Natural killer cell (primary cell): Measurements from ENCODE around the gene SPEF1. TPM values are rescaled to one million over a fixed set of nuclear protein-coding genes. Genes with fewer than 3 reads are reported as not detected.

Source experiments
- ATAC-seq, 3 donors: fragments of 150-1000 bp in 2 of 3; fragments of 200-7000 bp in 1 of 3; cut with Tn5 transposase; 1 replicate in 1 of 3; 2 replicates in 2 of 3; pipeline ENCODE4 v1.10.0; 2021; ENCODE audit warnings: mild to moderate bottlenecking in 2 of 3, moderate library complexity in 2 of 3
- DNase-seq, 2 donors: peaks; one replicate each; pipeline versions ENCODE4 v3.0.0 to v3.0.0-alpha.2; 2013 to 2021; ENCODE audit warnings: mixed read lengths in 1 of 2
- H3K27ac ChIP-seq: one replicate; pipeline ENCODE4 v1.5.1; 2013; ENCODE audit warnings: mild to moderate bottlenecking, low read length
- H3K27me3 ChIP-seq: one replicate; pipeline ENCODE4 v1.6.1; 2013; ENCODE audit warnings: low read length; ENCODE audit not compliant: control insufficient read depth, insufficient read depth
- H3K36me3 ChIP-seq: one replicate; pipeline ENCODE4 v1.6.1; 2013; ENCODE audit warnings: low read length; ENCODE audit not compliant: control insufficient read depth, insufficient read depth
- H3K4me1 ChIP-seq: one replicate; pipeline ENCODE4 v1.6.1; 2013; ENCODE audit warnings: low read length; ENCODE audit not compliant: control insufficient read depth, insufficient read depth
- H3K4me3 ChIP-seq: one replicate; pipeline ENCODE4 v1.5.1; 2013; ENCODE audit warnings: low read length
- H3K9me3 ChIP-seq: one replicate; pipeline ENCODE4 v1.6.1; 2013; ENCODE audit warnings: low read length; ENCODE audit not compliant: control insufficient read depth, insufficient read depth
- H3K27ac Mint-ChIP-seq, 2 donors: one replicate each; pipeline ENCODE4 v1.8.0; 2022; ENCODE audit warnings: mild to moderate bottlenecking in 2 of 2, mixed read lengths in 2 of 2, moderate library complexity in 1 of 2
- H3K27me3 Mint-ChIP-seq, 2 donors: one replicate each; pipeline ENCODE4 v1.8.0; 2022; ENCODE audit warnings: low read depth in 2 of 2, mixed read lengths in 2 of 2
- H3K36me3 Mint-ChIP-seq: one replicate; pipeline ENCODE4 v1.8.0; 2022; ENCODE audit warnings: mixed read lengths
- H3K4me1 Mint-ChIP-seq, 2 donors: one replicate each; pipeline ENCODE4 v1.8.0; 2022; ENCODE audit warnings: mixed read lengths in 2 of 2
- H3K4me3 Mint-ChIP-seq: one replicate; pipeline ENCODE4 v1.8.0; 2022; ENCODE audit warnings: mild to moderate bottlenecking, moderate library complexity, mixed read lengths
- H3K9me3 Mint-ChIP-seq, 2 donors: one replicate each; pipeline ENCODE4 v1.8.0; 2022; ENCODE audit warnings: mixed read lengths in 2 of 2
- WGBS: methylation state at CpG from one replicate; pipeline ENCODE4 v1.1.7; 2013; ENCODE audit warnings: missing lambda C conversion rate; ENCODE audit not compliant: insufficient coverage; 5-methylcytosine and 5-hydroxymethylcytosine counted together
- intact Hi-C: fragments of 100-400 bp; cut with micrococcal nuclease; formaldehyde crosslinking; loops from one replicate; pipeline ENCODE4 v1.14.2; 2022
- total RNA-seq, 4 donors: library from RNA; stranded (reverse); fragments of 120-200 nt in 1 of 4; gene quantifications; one replicate each; pipeline versions ENCODE4 v1.2.3 to v1.2.4, GENCODE V29; 2013 to 2022
- TF ChIP-seq, protein P1 (sequence below): fragments of 200-600 bp; IDR thresholded peaks from one replicate; pipeline ENCODE4 v1.8.0; 2022; ENCODE audit warnings: antibody characterized with exemption

Gene SPEF1
- total RNA-seq, 3 donors from 2014 or later (not counting 1 experiment from before 2014, with no cell fraction given), result 0.23 TPM; not detected in 2

- Mint-ChIP-seq H3K4me1 (peaks cover 26 to 48% of the 10 kb centered on the region in 2 donors), H3K9me3 (no peaks in the 10 kb centered on the region), H3K36me3 (no peaks in the 10 kb centered on the region), H3K27me3 (no peaks in the 10 kb centered on the region), H3K4me3 (peak overlapping the region; percentile 85), H3K27ac (peak overlapping the region in 1 of 2 donors; percentile 74)
- intact Hi-C loops, result no loop called here
- Histone ChIP-seq H3K4me3 (peak overlapping the region; percentile 35), H3K9me3 (no peaks in the 10 kb centered on the region), H3K4me1 (peaks cover 32% of the 10 kb centered on the region), H3K36me3 (no peaks in the 10 kb centered on the region), H3K27ac (no peak overlapping the region), H3K27me3 (peaks cover 15% of the 10 kb centered on the region)
- DNase-seq (peak in 1 of 2 donors; percentile 44), ATAC-seq (peak; percentile 30 to 54 (median 49))
- TF ChIP-seq, protein P1, sequence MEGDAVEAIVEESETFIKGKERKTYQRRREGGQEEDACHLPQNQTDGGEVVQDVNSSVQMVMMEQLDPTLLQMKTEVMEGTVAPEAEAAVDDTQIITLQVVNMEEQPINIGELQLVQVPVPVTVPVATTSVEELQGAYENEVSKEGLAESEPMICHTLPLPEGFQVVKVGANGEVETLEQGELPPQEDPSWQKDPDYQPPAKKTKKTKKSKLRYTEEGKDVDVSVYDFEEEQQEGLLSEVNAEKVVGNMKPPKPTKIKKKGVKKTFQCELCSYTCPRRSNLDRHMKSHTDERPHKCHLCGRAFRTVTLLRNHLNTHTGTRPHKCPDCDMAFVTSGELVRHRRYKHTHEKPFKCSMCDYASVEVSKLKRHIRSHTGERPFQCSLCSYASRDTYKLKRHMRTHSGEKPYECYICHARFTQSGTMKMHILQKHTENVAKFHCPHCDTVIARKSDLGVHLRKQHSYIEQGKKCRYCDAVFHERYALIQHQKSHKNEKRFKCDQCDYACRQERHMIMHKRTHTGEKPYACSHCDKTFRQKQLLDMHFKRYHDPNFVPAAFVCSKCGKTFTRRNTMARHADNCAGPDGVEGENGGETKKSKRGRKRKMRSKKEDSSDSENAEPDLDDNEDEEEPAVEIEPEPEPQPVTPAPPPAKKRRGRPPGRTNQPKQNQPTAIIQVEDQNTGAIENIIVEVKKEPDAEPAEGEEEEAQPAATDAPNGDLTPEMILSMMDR, result no peak
- WGBS, result 8% methylated on average over 16 of the region's 16 CpGs
Measured at GRCh38 chr20:3777381-3777715, 3.9 kb downstream of the SPEF1 start.

DNA sequence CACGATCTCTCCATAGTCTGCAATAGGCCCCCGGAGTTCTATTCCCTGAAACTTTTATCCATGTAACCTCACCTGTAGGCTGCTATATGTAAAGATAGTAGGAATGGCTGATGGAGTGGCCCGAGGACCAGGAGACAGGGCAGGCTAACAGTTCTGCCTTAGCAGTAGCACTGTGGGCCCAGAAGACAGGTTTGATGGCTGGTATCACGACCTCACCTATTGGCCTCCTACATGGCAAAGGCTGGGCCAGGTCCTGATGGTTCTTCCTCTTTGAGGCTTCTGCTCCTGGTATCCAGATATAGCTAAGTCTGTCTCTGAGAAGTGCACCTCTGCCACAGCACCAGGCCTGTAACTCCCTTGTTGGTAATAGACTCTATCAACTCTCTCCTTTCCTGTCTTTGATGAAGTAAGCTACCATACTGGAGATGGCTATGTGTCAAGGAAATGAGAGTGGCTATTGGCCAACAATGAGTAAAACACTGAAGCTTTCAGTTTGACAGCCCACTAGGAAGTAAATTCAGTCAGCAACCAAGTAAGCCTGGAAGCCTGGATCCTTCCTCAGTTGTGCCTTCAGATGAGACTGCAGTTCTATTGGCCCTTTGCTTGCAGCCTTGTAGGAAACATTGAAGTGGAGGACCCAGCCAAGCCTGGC is 5.7 kb downstream of the SPEF1 start:
- intact Hi-C loops, result no loop called here
- no peaks in the 10 kb centered on the region for H3K36me3 Mint-ChIP-seq
- Histone ChIP-seq H3K4me3 (no peak overlapping the region), H3K27ac (no peak overlapping the region), H3K4me1 (peaks cover 22% of the 10 kb centered on the region), H3K27me3 (peaks cover 15% of the 10 kb centered on the region), H3K9me3 (no peaks in the 10 kb centered on the region), H3K36me3 (no peaks in the 10 kb centered on the region)
- TF ChIP-seq, protein P1, result no peak
- H3K27me3 Mint-ChIP-seq, result no peaks in the 10 kb centered on the region
- DNase-seq (no peak), ATAC-seq (no peak)
- no peaks in the 10 kb centered on the region for H3K9me3 Mint-ChIP-seq
- 93% methylated on average over 2 of the region's 4 CpGs for WGBS
- H3K4me1 Mint-ChIP-seq, result peaks cover 12 to 31% of the 10 kb centered on the region in 2 donors
- no peak overlapping the region for H3K27ac Mint-ChIP-seq
- peak overlapping the region; percentile 85 for H3K4me3 Mint-ChIP-seq

DNA sequence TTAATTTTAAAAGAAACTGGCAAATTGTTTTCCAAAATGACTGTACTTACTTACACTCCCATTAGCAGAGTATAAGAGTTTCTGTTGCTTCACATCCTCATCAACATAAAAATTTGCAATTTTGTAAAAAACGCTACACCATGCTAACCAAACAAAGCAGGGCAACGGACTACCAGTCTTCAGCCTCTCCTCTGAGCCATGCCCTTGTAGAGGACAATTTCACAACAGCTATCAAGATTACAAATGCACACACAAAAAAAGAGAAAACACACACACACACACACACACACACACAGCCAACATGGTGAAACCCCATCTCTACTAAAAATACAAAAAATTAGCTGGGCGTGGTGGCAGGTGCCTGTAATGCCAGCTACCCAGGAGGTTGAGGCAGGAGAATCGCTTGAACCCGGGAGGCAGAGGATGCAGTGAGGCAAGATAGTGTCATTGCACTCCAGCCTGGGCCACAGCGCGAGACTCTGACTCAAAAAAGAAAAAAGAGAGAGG is 9.6 kb downstream of the SPEF1 start:
- Histone ChIP-seq H3K27me3 (no peaks in the 10 kb centered on the region), H3K9me3 (no peaks in the 10 kb centered on the region), H3K4me1 (peaks cover 20% of the 10 kb centered on the region), H3K36me3 (no peaks in the 10 kb centered on the region), H3K27ac (no peak overlapping the region), H3K4me3 (no peak overlapping the region)
- 77% methylated on average over 7 of the region's 7 CpGs for WGBS
- peaks cover 5 to 17% of the 10 kb centered on the region in 2 donors for H3K4me1 Mint-ChIP-seq
- no peak overlapping the region for H3K4me3 Mint-ChIP-seq
- no peaks in the 10 kb centered on the region for H3K36me3 Mint-ChIP-seq
- ATAC-seq, result no peak
- intact Hi-C loops, result no loop called here
- TF ChIP-seq, protein P1, result no peak
- H3K9me3 Mint-ChIP-seq, result no peaks in the 10 kb centered on the region
- no peak overlapping the region for H3K27ac Mint-ChIP-seq
- no peak for DNase-seq
- no peaks in the 10 kb centered on the region for H3K27me3 Mint-ChIP-seq
